K562 (cell line): ENCODE results near the gene CLDN2.

Experiments
- CAMTA2 ChIP-seq: fragments of 250-450 bp; sonication (Bioruptor Pico); conservative IDR thresholded peaks from 2 replicates; pipeline ENCODE4 v1.5.1; 2022
- HNRNPK ChIP-seq: fragments of 200-400 bp; formaldehyde crosslinking; IDR thresholded peaks from one replicate; pipeline ENCODE4 v1.6.1; 2018; ENCODE audit warnings: mild to moderate bottlenecking, low read depth, low read length; ENCODE audit not compliant: poor library complexity, severe bottlenecking
- ILK ChIP-seq: fragments of 450-650 bp; IDR thresholded peaks from 2 replicates; pipeline ENCODE4 v1.6.1; 2016; ENCODE audit warnings: missing genetic modification characterization, low read depth, mild to moderate bottlenecking, missing compliant biosample characterization, moderate library complexity, borderline replicate concordance
- NONO ChIP-seq, 2 experiments: fragments of 200-400 bp in 1 of 2; fragments of 450-650 bp in 1 of 2; formaldehyde crosslinking in 1 of 2; IDR thresholded peaks; 2 replicates each; pipeline ENCODE4 v1.6.1; 2017; ENCODE audit warnings: low read depth in 2 of 2, mild to moderate bottlenecking in 2 of 2, moderate library complexity in 2 of 2, low read length in 1 of 2
- NR1H2 ChIP-seq: sonication (generic); formaldehyde crosslinking; IDR thresholded peaks from 2 replicates; pipeline ENCODE4 v1.4.0; 2020; ENCODE audit warnings: mild to moderate bottlenecking, missing genetic modification reagents
- SIX5 ChIP-seq, 2 experiments: IDR thresholded peaks; 2 replicates each; pipeline ENCODE4 v1.6.1; 2011; ENCODE audit warnings: low read length in 2 of 2, borderline replicate concordance in 1 of 2, low read depth in 1 of 2, mild to moderate bottlenecking in 1 of 2, moderate library complexity in 1 of 2; ENCODE audit not compliant: insufficient read depth in 1 of 2
- TCF7L2 ChIP-seq: fragments of 150-350 bp; IDR thresholded peaks from 2 replicates; pipeline ENCODE4 v1.6.1; 2016; ENCODE audit warnings: low read depth, mild to moderate bottlenecking, low read length, moderate library complexity
- YBX1 ChIP-seq: fragments of 450-650 bp; IDR thresholded peaks from 2 replicates; pipeline ENCODE4 v1.7.1; 2016; ENCODE audit warnings: mild to moderate bottlenecking
- ZBTB17 ChIP-seq: fragments of 450-650 bp; formaldehyde crosslinking; IDR thresholded peaks from 2 replicates; pipeline ENCODE4 v1.4.0; 2020; ENCODE audit warnings: mild to moderate bottlenecking
- TF ChIP-seq, protein P1 (sequence below): sonication (generic); formaldehyde crosslinking; IDR thresholded peaks from 2 replicates; pipeline ENCODE4 v1.8.0; 2023; ENCODE audit warnings: mild to moderate bottlenecking, missing genetic modification reagents
- TF ChIP-seq, protein P2 (sequence below): fragments of 450-650 bp; IDR thresholded peaks from 2 replicates; pipeline ENCODE4 v1.6.1; 2016; ENCODE audit warnings: low read depth
- TF ChIP-seq, protein P3 (sequence below), 2 experiments: fragments of 450-650 bp in 1 of 2; sonication (generic) in 1 of 2; formaldehyde crosslinking in 1 of 2; IDR thresholded peaks; 2 replicates each; pipeline versions ENCODE4 v1.7.1 to v1.9.0; 2016 to 2022; ENCODE audit warnings: inconsistent platforms in 1 of 2, mild to moderate bottlenecking in 1 of 2, missing genetic modification reagents in 1 of 2

DNA sequence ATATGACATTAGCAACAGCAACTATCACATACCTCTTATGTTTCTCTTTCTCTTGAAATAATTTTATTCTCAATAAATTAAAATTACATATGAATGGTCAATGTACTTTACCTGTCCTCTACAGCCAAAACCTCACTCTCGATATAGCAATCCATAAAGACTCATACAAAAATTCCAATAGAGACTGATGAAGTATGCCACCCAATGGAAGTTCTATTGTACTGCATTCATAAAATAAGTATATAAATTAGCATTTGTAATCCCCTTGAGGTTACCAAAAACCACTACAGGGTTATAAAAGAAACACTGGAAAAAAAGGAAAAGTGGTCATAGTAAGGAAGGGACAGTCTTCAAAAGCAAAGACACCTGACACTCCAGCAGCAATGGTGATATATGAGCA lies 32.8 kb downstream of the CLDN2 start:
- TF ChIP-seq ILK (tag) (no peak), TCF7L2 (no peak), NR1H2 (CRISPR knock-in tag) (no peak), ZBTB17 (CRISPR knock-in tag) (no peak), HNRNPK (no peak), SIX5 (IDR thresholded peaks at IDR 0.05; ENCODE audit: borderline replicate concordance in 1 of 2, insufficient read depth in 1 of 2, low read depth in 1 of 2, low read length in 2 of 2) (no peak), CAMTA2 (no peak), NONO (IDR thresholded peaks at IDR 0.05; ENCODE audit: low read depth in 2 of 2, low read length in 1 of 2) (no peak), YBX1 (no peak)
- TF ChIP-seq, protein P1, sequence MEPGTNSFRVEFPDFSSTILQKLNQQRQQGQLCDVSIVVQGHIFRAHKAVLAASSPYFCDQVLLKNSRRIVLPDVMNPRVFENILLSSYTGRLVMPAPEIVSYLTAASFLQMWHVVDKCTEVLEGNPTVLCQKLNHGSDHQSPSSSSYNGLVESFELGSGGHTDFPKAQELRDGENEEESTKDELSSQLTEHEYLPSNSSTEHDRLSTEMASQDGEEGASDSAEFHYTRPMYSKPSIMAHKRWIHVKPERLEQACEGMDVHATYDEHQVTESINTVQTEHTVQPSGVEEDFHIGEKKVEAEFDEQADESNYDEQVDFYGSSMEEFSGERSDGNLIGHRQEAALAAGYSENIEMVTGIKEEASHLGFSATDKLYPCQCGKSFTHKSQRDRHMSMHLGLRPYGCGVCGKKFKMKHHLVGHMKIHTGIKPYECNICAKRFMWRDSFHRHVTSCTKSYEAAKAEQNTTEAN = no peak
- TF ChIP-seq, protein P2, sequence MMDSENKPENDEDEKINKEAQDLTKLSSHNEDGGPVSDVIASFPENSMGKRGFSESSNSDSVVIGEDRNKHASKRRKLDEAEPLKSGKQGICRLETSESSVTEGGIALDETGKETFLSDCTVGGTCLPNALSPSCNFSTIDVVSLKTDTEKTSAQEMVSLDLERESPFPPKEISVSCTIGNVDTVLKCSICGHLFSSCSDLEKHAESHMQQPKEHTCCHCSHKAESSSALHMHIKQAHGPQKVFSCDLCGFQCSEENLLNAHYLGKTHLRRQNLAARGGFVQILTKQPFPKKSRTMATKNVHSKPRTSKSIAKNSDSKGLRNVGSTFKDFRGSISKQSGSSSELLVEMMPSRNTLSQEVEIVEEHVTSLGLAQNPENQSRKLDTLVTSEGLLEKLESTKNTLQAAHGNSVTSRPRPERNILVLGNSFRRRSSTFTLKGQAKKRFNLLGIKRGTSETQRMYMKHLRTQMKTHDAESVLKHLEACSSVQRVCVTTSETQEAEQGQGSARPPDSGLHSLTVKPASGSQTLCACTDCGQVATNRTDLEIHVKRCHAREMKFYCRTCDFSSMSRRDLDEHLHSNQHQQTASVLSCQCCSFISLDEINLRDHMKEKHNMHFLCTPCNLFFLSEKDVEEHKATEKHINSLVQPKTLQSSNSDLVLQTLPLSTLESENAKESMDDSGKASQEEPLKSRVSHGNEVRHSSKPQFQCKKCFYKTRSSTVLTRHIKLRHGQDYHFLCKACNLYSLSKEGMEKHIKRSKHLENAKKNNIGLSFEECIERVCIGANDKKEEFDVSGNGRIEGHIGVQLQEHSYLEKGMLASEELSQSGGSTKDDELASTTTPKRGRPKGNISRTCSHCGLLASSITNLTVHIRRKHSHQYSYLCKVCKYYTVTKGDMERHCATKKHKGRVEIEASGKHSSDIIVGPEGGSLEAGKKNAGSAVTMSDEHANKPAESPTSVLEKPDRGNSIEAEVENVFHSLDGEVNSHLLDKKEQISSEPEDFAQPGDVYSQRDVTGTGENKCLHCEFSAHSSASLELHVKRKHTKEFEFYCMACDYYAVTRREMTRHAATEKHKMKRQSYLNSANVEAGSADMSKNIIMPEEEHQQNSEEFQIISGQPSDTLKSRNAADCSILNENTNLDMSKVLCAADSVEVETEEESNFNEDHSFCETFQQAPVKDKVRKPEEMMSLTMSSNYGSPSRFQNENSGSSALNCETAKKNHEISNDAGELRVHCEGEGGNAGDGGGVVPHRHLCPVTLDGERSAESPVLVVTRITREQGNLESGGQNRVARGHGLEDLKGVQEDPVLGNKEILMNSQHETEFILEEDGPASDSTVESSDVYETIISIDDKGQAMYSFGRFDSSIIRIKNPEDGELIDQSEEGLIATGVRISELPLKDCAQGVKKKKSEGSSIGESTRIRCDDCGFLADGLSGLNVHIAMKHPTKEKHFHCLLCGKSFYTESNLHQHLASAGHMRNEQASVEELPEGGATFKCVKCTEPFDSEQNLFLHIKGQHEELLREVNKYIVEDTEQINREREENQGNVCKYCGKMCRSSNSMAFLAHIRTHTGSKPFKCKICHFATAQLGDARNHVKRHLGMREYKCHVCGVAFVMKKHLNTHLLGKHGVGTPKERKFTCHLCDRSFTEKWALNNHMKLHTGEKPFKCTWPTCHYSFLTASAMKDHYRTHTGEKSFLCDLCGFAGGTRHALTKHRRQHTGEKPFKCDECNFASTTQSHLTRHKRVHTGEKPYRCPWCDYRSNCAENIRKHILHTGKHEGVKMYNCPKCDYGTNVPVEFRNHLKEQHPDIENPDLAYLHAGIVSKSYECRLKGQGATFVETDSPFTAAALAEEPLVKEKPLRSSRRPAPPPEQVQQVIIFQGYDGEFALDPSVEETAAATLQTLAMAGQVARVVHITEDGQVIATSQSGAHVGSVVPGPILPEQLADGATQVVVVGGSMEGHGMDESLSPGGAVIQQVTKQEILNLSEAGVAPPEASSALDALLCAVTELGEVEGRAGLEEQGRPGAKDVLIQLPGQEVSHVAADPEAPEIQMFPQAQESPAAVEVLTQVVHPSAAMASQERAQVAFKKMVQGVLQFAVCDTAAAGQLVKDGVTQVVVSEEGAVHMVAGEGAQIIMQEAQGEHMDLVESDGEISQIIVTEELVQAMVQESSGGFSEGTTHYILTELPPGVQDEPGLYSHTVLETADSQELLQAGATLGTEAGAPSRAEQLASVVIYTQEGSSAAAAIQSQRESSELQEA = no peak
- TF ChIP-seq, protein P3, sequence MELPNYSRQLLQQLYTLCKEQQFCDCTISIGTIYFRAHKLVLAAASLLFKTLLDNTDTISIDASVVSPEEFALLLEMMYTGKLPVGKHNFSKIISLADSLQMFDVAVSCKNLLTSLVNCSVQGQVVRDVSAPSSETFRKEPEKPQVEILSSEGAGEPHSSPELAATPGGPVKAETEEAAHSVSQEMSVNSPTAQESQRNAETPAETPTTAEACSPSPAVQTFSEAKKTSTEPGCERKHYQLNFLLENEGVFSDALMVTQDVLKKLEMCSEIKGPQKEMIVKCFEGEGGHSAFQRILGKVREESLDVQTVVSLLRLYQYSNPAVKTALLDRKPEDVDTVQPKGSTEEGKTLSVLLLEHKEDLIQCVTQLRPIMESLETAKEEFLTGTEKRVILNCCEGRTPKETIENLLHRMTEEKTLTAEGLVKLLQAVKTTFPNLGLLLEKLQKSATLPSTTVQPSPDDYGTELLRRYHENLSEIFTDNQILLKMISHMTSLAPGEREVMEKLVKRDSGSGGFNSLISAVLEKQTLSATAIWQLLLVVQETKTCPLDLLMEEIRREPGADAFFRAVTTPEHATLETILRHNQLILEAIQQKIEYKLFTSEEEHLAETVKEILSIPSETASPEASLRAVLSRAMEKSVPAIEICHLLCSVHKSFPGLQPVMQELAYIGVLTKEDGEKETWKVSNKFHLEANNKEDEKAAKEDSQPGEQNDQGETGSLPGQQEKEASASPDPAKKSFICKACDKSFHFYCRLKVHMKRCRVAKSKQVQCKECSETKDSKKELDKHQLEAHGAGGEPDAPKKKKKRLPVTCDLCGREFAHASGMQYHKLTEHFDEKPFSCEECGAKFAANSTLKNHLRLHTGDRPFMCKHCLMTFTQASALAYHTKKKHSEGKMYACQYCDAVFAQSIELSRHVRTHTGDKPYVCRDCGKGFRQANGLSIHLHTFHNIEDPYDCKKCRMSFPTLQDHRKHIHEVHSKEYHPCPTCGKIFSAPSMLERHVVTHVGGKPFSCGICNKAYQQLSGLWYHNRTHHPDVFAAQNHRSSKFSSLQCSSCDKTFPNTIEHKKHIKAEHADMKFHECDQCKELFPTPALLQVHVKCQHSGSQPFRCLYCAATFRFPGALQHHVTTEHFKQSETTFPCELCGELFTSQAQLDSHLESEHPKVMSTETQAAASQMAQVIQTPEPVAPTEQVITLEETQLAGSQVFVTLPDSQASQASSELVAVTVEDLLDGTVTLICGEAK (IDR thresholded peaks at IDR 0.05) = no peak
- TF ChIP-seq, protein P3 (CRISPR knock-in tag; IDR thresholded peaks at IDR 0.05) = no peak
